ENCODE results near the gene SASS6. TPM values are rescaled to one million over a fixed set of nuclear protein-coding genes. Genes with fewer than 3 reads are reported as not detected.
A peak's percentile ranks its signal among the peaks of the same experiment; 100 is the strongest.

SASS6 gene
- total RNA-seq, 1 donor from 2014 or later, result 5.5 TPM

DNA sequence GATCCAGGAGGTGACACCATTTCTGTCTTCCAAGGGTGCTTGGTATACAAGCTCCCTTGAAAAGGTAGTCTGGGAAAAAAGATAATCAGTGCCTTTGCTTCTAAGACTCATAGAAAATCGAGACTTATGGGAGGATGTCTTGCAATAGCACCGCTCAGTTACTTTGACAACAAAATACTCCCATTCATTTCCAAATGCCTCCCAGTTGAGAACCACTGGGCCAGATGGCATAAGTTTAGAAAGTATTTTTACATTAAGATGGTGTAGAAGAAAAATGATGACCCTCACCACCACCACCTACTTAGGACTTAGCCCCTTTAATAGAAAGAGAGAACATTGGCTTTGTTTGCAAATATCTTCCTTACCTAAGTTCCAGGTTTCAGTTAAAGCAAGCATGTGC is 4.9 kb upstream of the SASS6 start:
- Mint-ChIP-seq H3K27me3 (no peaks in the 10 kb centered on the region), H3K36me3 (ENCODE audit: low read depth) (peaks cover 56% of the 10 kb centered on the region), H3K4me1 (peaks cover 22% of the 10 kb centered on the region), H3K9me3 (no peaks in the 10 kb centered on the region), H3K27ac (no peak overlapping the region), H3K4me3 (no peak overlapping the region)
- ATAC-seq (ENCODE audit: low read depth), result no peak
- TF ChIP-seq, protein P1, sequence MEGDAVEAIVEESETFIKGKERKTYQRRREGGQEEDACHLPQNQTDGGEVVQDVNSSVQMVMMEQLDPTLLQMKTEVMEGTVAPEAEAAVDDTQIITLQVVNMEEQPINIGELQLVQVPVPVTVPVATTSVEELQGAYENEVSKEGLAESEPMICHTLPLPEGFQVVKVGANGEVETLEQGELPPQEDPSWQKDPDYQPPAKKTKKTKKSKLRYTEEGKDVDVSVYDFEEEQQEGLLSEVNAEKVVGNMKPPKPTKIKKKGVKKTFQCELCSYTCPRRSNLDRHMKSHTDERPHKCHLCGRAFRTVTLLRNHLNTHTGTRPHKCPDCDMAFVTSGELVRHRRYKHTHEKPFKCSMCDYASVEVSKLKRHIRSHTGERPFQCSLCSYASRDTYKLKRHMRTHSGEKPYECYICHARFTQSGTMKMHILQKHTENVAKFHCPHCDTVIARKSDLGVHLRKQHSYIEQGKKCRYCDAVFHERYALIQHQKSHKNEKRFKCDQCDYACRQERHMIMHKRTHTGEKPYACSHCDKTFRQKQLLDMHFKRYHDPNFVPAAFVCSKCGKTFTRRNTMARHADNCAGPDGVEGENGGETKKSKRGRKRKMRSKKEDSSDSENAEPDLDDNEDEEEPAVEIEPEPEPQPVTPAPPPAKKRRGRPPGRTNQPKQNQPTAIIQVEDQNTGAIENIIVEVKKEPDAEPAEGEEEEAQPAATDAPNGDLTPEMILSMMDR (IDR thresholded peaks at IDR 0.05), result no peak
- DNase-seq, result no peak
- CTCF ChIA-PET, result no interaction called here
- POLR2A ChIA-PET, result no interaction called here
- intact Hi-C loops (cut with micrococcal nuclease), result no loop called here

DNA sequence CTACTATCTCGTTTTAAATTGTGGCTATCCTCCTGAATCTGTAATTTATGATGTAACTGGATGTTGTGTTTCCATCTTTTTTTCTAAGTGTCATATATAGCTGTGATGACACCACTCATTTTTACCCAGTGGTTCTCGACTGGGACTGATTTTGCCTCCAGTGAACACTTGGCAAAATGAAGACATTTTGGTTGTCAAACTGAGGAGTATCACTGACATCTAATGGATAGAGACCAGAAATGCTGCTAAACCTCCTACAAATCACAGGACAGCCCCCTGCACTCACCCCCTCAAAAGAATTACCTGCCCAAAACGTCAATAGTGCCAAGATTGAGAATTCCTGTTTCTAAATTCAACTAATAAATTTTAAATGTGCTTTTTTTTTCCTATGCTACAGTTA is 2.1 kb upstream of the SASS6 start:
- peaks cover 39% of the 10 kb centered on the region for H3K36me3 Mint-ChIP-seq (ENCODE audit: low read depth)
- DNase-seq (no peak), ATAC-seq (ENCODE audit: low read depth) (no peak)
- H3K4me3 Mint-ChIP-seq, result peak overlapping the region; percentile 33
- H3K4me1 Mint-ChIP-seq, result peaks cover 35% of the 10 kb centered on the region
- TF ChIP-seq, protein P1 (IDR thresholded peaks at IDR 0.05), result no peak
- no peak overlapping the region for H3K27ac Mint-ChIP-seq
- H3K9me3 Mint-ChIP-seq, result no peaks in the 10 kb centered on the region
- no peaks in the 10 kb centered on the region for H3K27me3 Mint-ChIP-seq
- POLR2A ChIA-PET, result interaction anchor here (0.6 kb wide), 1 partner anchor 46 kb away, joined by 3 read pairs; no protein-coding TSS in a partner anchor
- CTCF ChIA-PET, result no interaction called here
- intact Hi-C loops (cut with micrococcal nuclease), result no loop called here

DNA sequence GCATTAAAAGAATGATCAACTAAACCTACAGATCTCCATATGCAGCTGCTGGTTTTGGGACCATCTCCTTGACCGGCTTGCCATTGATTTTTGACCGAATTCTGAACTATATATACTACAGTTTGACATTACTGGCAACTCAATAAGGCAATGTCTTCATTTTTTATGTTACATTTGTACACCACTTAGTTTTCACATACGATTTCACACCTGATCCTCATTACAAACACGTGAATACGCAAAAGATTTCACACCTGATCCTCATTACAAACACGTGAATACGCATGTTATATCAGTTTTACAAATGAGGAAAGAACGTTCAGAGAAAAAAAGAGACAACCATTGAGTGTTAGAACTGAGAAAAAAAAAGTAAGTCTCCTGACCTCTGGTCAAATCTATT is 1.1 kb downstream of the SASS6 start:
- ChIA-PET POLR2A (no interaction called here), CTCF (no interaction called here)
- Mint-ChIP-seq H3K4me3 (peak overlapping the region; percentile 99), H3K4me1 (peaks cover 35% of the 10 kb centered on the region), H3K36me3 (ENCODE audit: low read depth) (peaks cover 15% of the 10 kb centered on the region), H3K9me3 (no peaks in the 10 kb centered on the region), H3K27me3 (no peaks in the 10 kb centered on the region), H3K27ac (no peak overlapping the region)
- DNase-seq (no peak), ATAC-seq (ENCODE audit: low read depth) (no peak)
- TF ChIP-seq, protein P1 (IDR thresholded peaks at IDR 0.05), result no peak
- intact Hi-C loops (cut with micrococcal nuclease), result loop anchor here (2.0 kb wide), 4 partner anchors 21 to 1105 kb away; partner anchors contain the start of genes AGL and S1PR1

DNA sequence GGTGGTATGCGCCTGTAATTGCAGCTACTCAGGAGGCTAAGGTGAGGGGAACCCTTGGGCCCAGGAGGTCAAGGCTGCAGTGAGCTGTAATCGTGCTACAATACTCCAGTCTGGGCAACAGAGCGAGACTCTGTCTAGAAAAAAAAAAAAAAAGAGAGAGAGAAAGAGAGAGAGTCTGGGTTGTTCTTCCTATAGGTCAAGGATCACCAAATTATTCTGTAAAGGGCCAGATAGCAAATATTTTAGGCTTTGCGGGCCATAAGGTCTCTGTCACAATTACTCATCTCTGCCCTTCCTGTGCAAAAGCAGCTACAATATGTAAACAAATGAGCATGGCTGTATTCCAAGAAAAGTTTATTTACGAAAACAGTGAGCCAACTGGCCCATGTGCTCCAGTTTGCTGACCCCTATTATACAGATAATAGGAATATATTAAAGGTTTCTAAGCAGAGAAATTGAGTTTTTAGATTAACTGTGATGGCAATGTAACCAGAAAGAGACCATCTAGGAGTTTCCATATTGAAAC is 2.1 kb downstream of the SASS6 start:
- H3K27me3 Mint-ChIP-seq, result no peaks in the 10 kb centered on the region
- POLR2A ChIA-PET, result no interaction called here
- no peak overlapping the region for H3K4me3 Mint-ChIP-seq
- H3K9me3 Mint-ChIP-seq, result no peaks in the 10 kb centered on the region
- ATAC-seq (ENCODE audit: low read depth) (no peak), DNase-seq (no peak)
- peaks cover 19% of the 10 kb centered on the region for H3K36me3 Mint-ChIP-seq (ENCODE audit: low read depth)
- H3K27ac Mint-ChIP-seq, result no peak overlapping the region
- CTCF ChIA-PET, result no interaction called here
- TF ChIP-seq, protein P1 (IDR thresholded peaks at IDR 0.05), result no peak
- intact Hi-C loops (cut with micrococcal nuclease), result no loop called here
- peaks cover 35% of the 10 kb centered on the region for H3K4me1 Mint-ChIP-seq

DNA sequence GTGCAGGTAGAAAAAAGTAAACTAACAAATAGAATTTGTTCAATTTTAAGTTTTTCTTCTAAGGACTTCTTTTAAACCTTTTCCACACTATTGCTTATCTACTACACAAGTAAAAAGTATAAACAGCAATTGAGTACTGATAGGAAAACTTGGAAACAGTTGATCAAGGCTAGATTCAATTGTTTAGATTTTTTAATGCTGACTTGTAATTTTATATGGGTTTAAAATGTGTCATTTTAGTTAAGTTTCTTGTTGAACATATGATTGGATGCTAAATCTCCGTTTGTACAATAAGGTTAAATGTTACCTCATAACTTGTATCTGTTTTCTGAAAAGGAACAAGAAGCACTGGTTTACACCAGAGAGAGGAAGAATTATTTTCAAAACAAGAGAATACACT is 5.5 kb downstream of the SASS6 start:
- H3K4me1 Mint-ChIP-seq, result peaks cover 9% of the 10 kb centered on the region
- no peaks in the 10 kb centered on the region for H3K27me3 Mint-ChIP-seq
- TF ChIP-seq, protein P1 (IDR thresholded peaks at IDR 0.05), result no peak
- H3K27ac Mint-ChIP-seq, result no peak overlapping the region
- no peak for ATAC-seq (ENCODE audit: low read depth)
- no peak for DNase-seq
- CTCF ChIA-PET, result no interaction called here
- intact Hi-C loops (cut with micrococcal nuclease), result no loop called here
- H3K36me3 Mint-ChIP-seq (ENCODE audit: low read depth), result peaks cover 17% of the 10 kb centered on the region
- POLR2A ChIA-PET, result no interaction called here
- H3K9me3 Mint-ChIP-seq, result no peaks in the 10 kb centered on the region
- H3K4me3 Mint-ChIP-seq, result no peak overlapping the region

Measured in activated B cell treated with CpG ODN at 0.5 μM for 24 hours (primary cell).